ENCODE measurements around the gene TYK2. TPM values are rescaled to one million over a fixed set of nuclear protein-coding genes. Genes with fewer than 3 reads are reported as not detected.
"Not testable (repeated sequence)": the region's sequence is repeated elsewhere in the genome, so short reads cannot be mapped to it uniquely, and the experiment has no call there.

The TYK2 gene
- total RNA-seq, 1 donor = 93.2 TPM

- Histone ChIP-seq H3K4me1 (ENCODE audit: insufficient read depth, low read length) (peaks cover 12% of the 10 kb centered on the region), H3K9me3 (ENCODE audit: low read depth, low read length) (no peaks in the 10 kb centered on the region), H3K4me3 (ENCODE audit: low read length) (no peak overlapping the region), H3K27me3 (ENCODE audit: insufficient read depth, low read length) (no peaks in the 10 kb centered on the region)
Observed at GRCh38 chr19:10395917-10396316, 15.5 kb upstream of the TYK2 start.

- H3K4me3 ChIP-seq (ENCODE audit: low read length) = no peak overlapping the region
- H3K27me3 ChIP-seq (ENCODE audit: insufficient read depth, low read length) = no peaks in the 10 kb centered on the region
- no peaks in the 10 kb centered on the region for H3K9me3 ChIP-seq (ENCODE audit: low read depth, low read length)
- H3K4me1 ChIP-seq (ENCODE audit: insufficient read depth, low read length) = peaks cover 7% of the 10 kb centered on the region
Observed at GRCh38 chr19:10395436-10395835, 15.1 kb upstream of the TYK2 start.

- Histone ChIP-seq H3K27me3 (ENCODE audit: insufficient read depth, low read length) (no peaks in the 10 kb centered on the region), H3K4me1 (ENCODE audit: insufficient read depth, low read length) (peaks cover 2% of the 10 kb centered on the region), H3K4me3 (ENCODE audit: low read length) (no peak overlapping the region), H3K9me3 (ENCODE audit: low read depth, low read length) (no peaks in the 10 kb centered on the region)
Observed at GRCh38 chr19:10395003-10395402, 14.6 kb upstream of the TYK2 start.

GRCh38 chr19:10393137-10393536 lies 12.8 kb upstream of the TYK2 start:
- Histone ChIP-seq H3K4me1 (ENCODE audit: insufficient read depth, low read length) (no peaks in the 10 kb centered on the region), H3K27me3 (ENCODE audit: insufficient read depth, low read length) (no peaks in the 10 kb centered on the region), H3K4me3 (ENCODE audit: low read length) (no peak overlapping the region), H3K9me3 (ENCODE audit: low read depth, low read length) (no peaks in the 10 kb centered on the region)

GRCh38 chr19:10392120-10392519 lies 11.7 kb upstream of the TYK2 start:
- H3K4me3 ChIP-seq (ENCODE audit: low read length) = no peak overlapping the region
- no peaks in the 10 kb centered on the region for H3K27me3 ChIP-seq (ENCODE audit: insufficient read depth, low read length)
- H3K4me1 ChIP-seq (ENCODE audit: insufficient read depth, low read length) = no peaks in the 10 kb centered on the region
- no peaks in the 10 kb centered on the region for H3K9me3 ChIP-seq (ENCODE audit: low read depth, low read length)

- Histone ChIP-seq H3K4me1 (ENCODE audit: insufficient read depth, low read length) (no peaks in the 10 kb centered on the region), H3K4me3 (ENCODE audit: low read length) (no peak overlapping the region), H3K9me3 (ENCODE audit: low read depth, low read length) (no peaks in the 10 kb centered on the region), H3K27me3 (ENCODE audit: insufficient read depth, low read length) (no peaks in the 10 kb centered on the region)
Observed at GRCh38 chr19:10390652-10391286, 10.4 kb upstream of the TYK2 start.

GRCh38 chr19:10389863-10390262 lies 9.5 kb upstream of the TYK2 start:
- no peaks in the 10 kb centered on the region for H3K4me1 ChIP-seq (ENCODE audit: insufficient read depth, low read length)
- no peaks in the 10 kb centered on the region for H3K27me3 ChIP-seq (ENCODE audit: insufficient read depth, low read length)
- H3K4me3 ChIP-seq (ENCODE audit: low read length) = no peak overlapping the region
- H3K9me3 ChIP-seq (ENCODE audit: low read depth, low read length) = no peaks in the 10 kb centered on the region

- Histone ChIP-seq H3K4me1 (ENCODE audit: insufficient read depth, low read length) (no peaks in the 10 kb centered on the region), H3K4me3 (ENCODE audit: low read length) (no peak overlapping the region), H3K27me3 (ENCODE audit: insufficient read depth, low read length) (no peaks in the 10 kb centered on the region), H3K9me3 (ENCODE audit: low read depth, low read length) (no peaks in the 10 kb centered on the region)
Observed at GRCh38 chr19:10388957-10389356, 8.6 kb upstream of the TYK2 start.

GRCh38 chr19:10384580-10384979 lies 4.2 kb upstream of the TYK2 start:
- H3K4me3 ChIP-seq (ENCODE audit: low read length) = no peak overlapping the region
- H3K9me3 ChIP-seq (ENCODE audit: low read depth, low read length) = no peaks in the 10 kb centered on the region
- no peaks in the 10 kb centered on the region for H3K27me3 ChIP-seq (ENCODE audit: insufficient read depth, low read length)
- H3K4me1 ChIP-seq (ENCODE audit: insufficient read depth, low read length) = peaks cover 22% of the 10 kb centered on the region

GRCh38 chr19:10383223-10383499 lies 2.8 kb upstream of the TYK2 start:
- H3K27me3 ChIP-seq (ENCODE audit: insufficient read depth, low read length); H3K4me3 ChIP-seq (ENCODE audit: low read length); H3K9me3 ChIP-seq (ENCODE audit: low read depth, low read length): not testable (repeated sequence)
- H3K4me1 ChIP-seq (ENCODE audit: insufficient read depth, low read length) = peaks cover 36% of the 10 kb centered on the region

GRCh38 chr19:10379880-10380312 lies 476 bp downstream of the TYK2 start:
- H3K4me3 ChIP-seq (ENCODE audit: low read length) = peak overlapping the region; percentile 98
- peaks cover 43% of the 10 kb centered on the region for H3K4me1 ChIP-seq (ENCODE audit: insufficient read depth, low read length)
- no peaks in the 10 kb centered on the region for H3K27me3 ChIP-seq (ENCODE audit: insufficient read depth, low read length)
- H3K9me3 ChIP-seq (ENCODE audit: low read depth, low read length) = no peaks in the 10 kb centered on the region

- Histone ChIP-seq H3K9me3 (ENCODE audit: low read depth, low read length) (no peaks in the 10 kb centered on the region), H3K4me3 (ENCODE audit: low read length) (no peak overlapping the region), H3K27me3 (ENCODE audit: insufficient read depth, low read length) (no peaks in the 10 kb centered on the region), H3K4me1 (ENCODE audit: insufficient read depth, low read length) (peaks cover 56% of the 10 kb centered on the region)
Observed at GRCh38 chr19:10378124-10378523, 2.2 kb downstream of the TYK2 start.

GRCh38 chr19:10377140-10377640 lies 3.2 kb downstream of the TYK2 start:
- peaks cover 57% of the 10 kb centered on the region for H3K4me1 ChIP-seq (ENCODE audit: insufficient read depth, low read length)
- not testable (repeated sequence) for H3K9me3 ChIP-seq (ENCODE audit: low read depth, low read length); H3K4me3 ChIP-seq (ENCODE audit: low read length); H3K27me3 ChIP-seq (ENCODE audit: insufficient read depth, low read length)

GRCh38 chr19:10374931-10375330 lies 5.4 kb downstream of the TYK2 start:
- Histone ChIP-seq H3K27me3 (ENCODE audit: insufficient read depth, low read length) (no peaks in the 10 kb centered on the region), H3K4me1 (ENCODE audit: insufficient read depth, low read length) (peaks cover 45% of the 10 kb centered on the region), H3K4me3 (ENCODE audit: low read length) (no peak overlapping the region), H3K9me3 (ENCODE audit: low read depth, low read length) (no peaks in the 10 kb centered on the region)

- no peaks in the 10 kb centered on the region for H3K27me3 ChIP-seq (ENCODE audit: insufficient read depth, low read length)
- H3K9me3 ChIP-seq (ENCODE audit: low read depth, low read length) = no peaks in the 10 kb centered on the region
- H3K4me1 ChIP-seq (ENCODE audit: insufficient read depth, low read length) = peaks cover 28% of the 10 kb centered on the region
- H3K4me3 ChIP-seq (ENCODE audit: low read length) = no peak overlapping the region
Observed at GRCh38 chr19:10372690-10373089, 7.7 kb downstream of the TYK2 start.

GRCh38 chr19:10368101-10368803 lies 12.1 kb downstream of the TYK2 start:
- peaks cover 9% of the 10 kb centered on the region for H3K4me1 ChIP-seq (ENCODE audit: insufficient read depth, low read length)
- no peak overlapping the region for H3K4me3 ChIP-seq (ENCODE audit: low read length)
- no peaks in the 10 kb centered on the region for H3K27me3 ChIP-seq (ENCODE audit: insufficient read depth, low read length)
- H3K9me3 ChIP-seq (ENCODE audit: low read depth, low read length) = no peaks in the 10 kb centered on the region
